ENCODE measurements around the gene SLC39A11.

DNA sequence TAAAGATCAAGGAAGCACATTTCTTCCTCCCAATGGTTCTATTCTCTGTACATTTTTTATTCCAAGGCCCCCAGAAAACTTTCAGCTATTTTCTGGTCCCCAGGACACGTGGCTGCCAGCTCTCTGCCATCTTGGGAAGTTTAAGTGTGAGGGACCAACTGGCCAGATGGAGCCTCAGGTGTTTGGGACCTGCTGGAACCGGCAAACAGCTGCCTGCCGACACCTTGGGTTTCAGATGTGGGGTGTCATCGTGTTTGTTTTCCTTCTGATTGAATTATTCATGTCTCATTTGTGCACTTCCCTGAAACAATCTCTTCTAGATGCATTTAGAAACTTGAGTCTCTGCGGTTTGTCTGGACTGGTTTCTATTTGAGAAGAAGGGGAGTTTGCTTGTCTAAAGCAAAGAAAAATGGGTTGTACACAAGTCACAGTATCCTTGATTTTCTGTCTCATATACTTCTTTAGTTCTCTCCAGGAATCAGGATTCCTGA lies 386.5 kb downstream of the SLC39A11 start:
- TF ChIP-seq RAD21 (IDR thresholded peaks at IDR 0.05; ENCODE audit: low read depth) (no peak), NFIC (IDR thresholded peaks at IDR 0.05) (no peak)
